ENCODE data around the gene GRIA1.

Gene GRIA1

GRCh38 chr5:153749960-153750359, 259.5 kb downstream of the GRIA1 start:
- no peaks in the 10 kb centered on the region for H3K4me1 ChIP-seq (ENCODE audit: control insufficient read depth, insufficient read depth, low read length, unreplicated experiment)
- H2AFZ ChIP-seq (ENCODE audit: low read length, unreplicated experiment) = no peak overlapping the region
- H3K79me2 ChIP-seq (ENCODE audit: control insufficient read depth, insufficient read depth, low read length, unreplicated experiment) = no peaks in the 10 kb centered on the region
- no peaks in the 10 kb centered on the region for H3K36me3 ChIP-seq (ENCODE audit: insufficient read depth, low read length)
- H3K4me3 ChIP-seq (ENCODE audit: low read depth, low read length) = no peak overlapping the region
- H3K27me3 ChIP-seq (ENCODE audit: insufficient read depth, low read length) = no peaks in the 10 kb centered on the region
- H3K27ac ChIP-seq (ENCODE audit: low read depth, low read length) = no peak overlapping the region

GRCh38 chr5:153751251-153751650, 260.8 kb downstream of the GRIA1 start:
- Histone ChIP-seq H3K27me3 (ENCODE audit: insufficient read depth, low read length) (no peaks in the 10 kb centered on the region), H3K36me3 (ENCODE audit: insufficient read depth, low read length) (no peaks in the 10 kb centered on the region), H3K4me1 (ENCODE audit: control insufficient read depth, insufficient read depth, low read length, unreplicated experiment) (no peaks in the 10 kb centered on the region), H2AFZ (ENCODE audit: low read length, unreplicated experiment) (no peak overlapping the region), H3K79me2 (ENCODE audit: control insufficient read depth, insufficient read depth, low read length, unreplicated experiment) (no peaks in the 10 kb centered on the region), H3K4me3 (ENCODE audit: low read depth, low read length) (no peak overlapping the region), H3K27ac (ENCODE audit: low read depth, low read length) (no peak overlapping the region)

DNA sequence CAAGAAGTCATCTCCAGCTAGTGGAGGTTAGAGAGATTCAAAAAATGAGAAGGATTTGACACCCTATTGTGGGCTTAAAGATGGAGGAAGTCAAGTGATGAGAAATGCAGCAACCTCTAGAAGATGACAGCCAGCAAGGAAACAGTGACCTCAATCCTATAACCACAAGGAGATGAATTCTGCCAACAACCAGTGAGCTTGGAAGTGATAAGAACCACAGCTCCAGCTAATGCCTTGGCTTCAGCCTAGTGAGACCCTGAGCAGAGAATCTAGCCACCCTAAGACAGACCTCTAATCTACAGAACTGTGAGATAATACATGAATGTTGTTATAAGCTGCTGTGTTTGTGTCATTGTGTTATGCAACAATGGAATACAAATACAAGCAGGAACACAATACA, 262.4 kb downstream of the GRIA1 start:
- H3K27me3 ChIP-seq (ENCODE audit: insufficient read depth, low read length) = no peaks in the 10 kb centered on the region; the same call in 1 of the 2 replicates
- no peaks in the 10 kb centered on the region for H3K79me2 ChIP-seq (ENCODE audit: control insufficient read depth, insufficient read depth, low read length, unreplicated experiment)
- H3K27ac ChIP-seq (ENCODE audit: low read depth, low read length) = no peak overlapping the region
- no peaks in the 10 kb centered on the region for H3K4me1 ChIP-seq (ENCODE audit: control insufficient read depth, insufficient read depth, low read length, unreplicated experiment)
- no peak overlapping the region for H2AFZ ChIP-seq (ENCODE audit: low read length, unreplicated experiment)
- H3K4me3 ChIP-seq (ENCODE audit: low read depth, low read length) = no peak overlapping the region
- no peaks in the 10 kb centered on the region for H3K36me3 ChIP-seq (ENCODE audit: insufficient read depth, low read length)

- Histone ChIP-seq H2AFZ (ENCODE audit: low read length, unreplicated experiment) (no peak overlapping the region), H3K27me3 (ENCODE audit: insufficient read depth, low read length) (no peaks in the 10 kb centered on the region; the same call in 1 of the 2 replicates), H3K36me3 (ENCODE audit: insufficient read depth, low read length) (no peaks in the 10 kb centered on the region), H3K79me2 (ENCODE audit: control insufficient read depth, insufficient read depth, low read length, unreplicated experiment) (no peaks in the 10 kb centered on the region), H3K4me3 (ENCODE audit: low read depth, low read length) (no peak overlapping the region), H3K27ac (ENCODE audit: low read depth, low read length) (no peak overlapping the region), H3K4me1 (ENCODE audit: control insufficient read depth, insufficient read depth, low read length, unreplicated experiment) (no peaks in the 10 kb centered on the region)
Measured at GRCh38 chr5:153753645-153754432, 263.4 kb downstream of the GRIA1 start.

DNA sequence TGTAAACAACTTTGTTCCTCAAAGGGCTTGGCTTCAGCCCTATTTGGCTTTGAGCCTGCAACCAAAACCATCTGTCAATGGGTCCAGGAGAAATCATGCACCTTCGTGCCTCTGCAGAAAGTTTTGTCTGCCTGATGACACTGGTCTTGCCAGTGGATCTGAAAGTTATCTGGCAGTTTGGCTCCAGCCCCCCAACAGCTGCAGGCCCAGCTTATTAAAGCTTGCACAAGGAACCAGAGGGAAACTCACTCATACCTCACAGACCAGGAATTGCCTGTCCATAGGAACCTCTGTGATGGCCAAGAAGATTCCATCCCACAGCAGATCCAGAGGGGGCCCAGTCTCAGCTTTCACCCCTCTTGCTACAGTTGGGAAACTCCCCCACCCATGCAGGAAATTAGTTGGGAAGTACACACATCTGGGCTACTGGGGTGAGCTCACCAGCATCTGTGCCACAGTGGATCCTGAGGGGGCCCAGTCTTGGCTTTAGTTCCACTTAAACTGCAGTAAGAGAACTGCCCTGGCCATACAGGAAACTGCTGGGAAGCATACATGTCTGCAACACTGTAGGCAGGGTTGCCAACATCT, 265.5 kb downstream of the GRIA1 start:
- Histone ChIP-seq H3K4me3 (ENCODE audit: low read depth, low read length) (no peak overlapping the region), H3K79me2 (ENCODE audit: control insufficient read depth, insufficient read depth, low read length, unreplicated experiment) (no peaks in the 10 kb centered on the region), H3K4me1 (ENCODE audit: control insufficient read depth, insufficient read depth, low read length, unreplicated experiment) (no peaks in the 10 kb centered on the region), H3K27ac (ENCODE audit: low read depth, low read length) (no peak overlapping the region), H2AFZ (ENCODE audit: low read length, unreplicated experiment) (no peak overlapping the region), H3K27me3 (ENCODE audit: insufficient read depth, low read length) (no peaks in the 10 kb centered on the region; the same call in 1 of the 2 replicates), H3K36me3 (ENCODE audit: insufficient read depth, low read length) (no peaks in the 10 kb centered on the region)

DNA sequence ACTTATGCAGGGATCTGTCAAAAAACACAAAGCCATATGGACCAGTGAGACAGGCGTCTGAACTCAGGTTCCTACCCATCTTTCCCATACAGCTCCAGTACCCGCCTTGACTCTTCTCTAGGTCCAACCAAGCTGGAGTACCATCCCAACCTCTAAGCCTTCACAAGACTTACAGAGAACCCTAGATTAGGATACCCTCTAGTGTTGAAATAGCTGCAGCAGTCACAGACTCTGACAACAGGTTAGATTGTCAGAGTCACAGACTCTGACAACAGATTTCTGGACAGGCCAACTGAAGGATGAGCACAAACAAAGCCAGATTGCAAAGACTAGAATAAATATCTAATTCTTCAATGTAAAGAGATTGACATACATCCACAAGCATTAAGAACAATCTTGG, 266.1 kb downstream of the GRIA1 start:
- H2AFZ ChIP-seq (ENCODE audit: low read length, unreplicated experiment) = no peak overlapping the region
- H3K27me3 ChIP-seq (ENCODE audit: insufficient read depth, low read length) = no peaks in the 10 kb centered on the region; the same call in 1 of the 2 replicates
- H3K36me3 ChIP-seq (ENCODE audit: insufficient read depth, low read length) = no peaks in the 10 kb centered on the region
- no peak overlapping the region for H3K4me3 ChIP-seq (ENCODE audit: low read depth, low read length)
- H3K27ac ChIP-seq (ENCODE audit: low read depth, low read length) = no peak overlapping the region
- H3K4me1 ChIP-seq (ENCODE audit: control insufficient read depth, insufficient read depth, low read length, unreplicated experiment) = no peaks in the 10 kb centered on the region
- H3K79me2 ChIP-seq (ENCODE audit: control insufficient read depth, insufficient read depth, low read length, unreplicated experiment) = no peaks in the 10 kb centered on the region

- Histone ChIP-seq H3K36me3 (ENCODE audit: insufficient read depth, low read length) (no peaks in the 10 kb centered on the region), H2AFZ (ENCODE audit: low read length, unreplicated experiment) (no peak overlapping the region), H3K4me1 (ENCODE audit: control insufficient read depth, insufficient read depth, low read length, unreplicated experiment) (no peaks in the 10 kb centered on the region), H3K4me3 (ENCODE audit: low read depth, low read length) (no peak overlapping the region), H3K27me3 (ENCODE audit: insufficient read depth, low read length) (peaks cover 5% of the 10 kb centered on the region; the same call in 1 of the 2 replicates), H3K79me2 (ENCODE audit: control insufficient read depth, insufficient read depth, low read length, unreplicated experiment) (no peaks in the 10 kb centered on the region), H3K27ac (ENCODE audit: low read depth, low read length) (no peak overlapping the region)
Measured at GRCh38 chr5:153765987-153766386, 275.5 kb downstream of the GRIA1 start.

- Histone ChIP-seq H3K27me3 (ENCODE audit: insufficient read depth, low read length) (peaks cover 4% of the 10 kb centered on the region; the same call in 1 of the 2 replicates), H3K4me1 (ENCODE audit: control insufficient read depth, insufficient read depth, low read length, unreplicated experiment) (no peaks in the 10 kb centered on the region), H3K36me3 (ENCODE audit: insufficient read depth, low read length) (no peaks in the 10 kb centered on the region), H3K4me3 (ENCODE audit: low read depth, low read length) (no peak overlapping the region), H3K27ac (ENCODE audit: low read depth, low read length) (no peak overlapping the region), H3K79me2 (ENCODE audit: control insufficient read depth, insufficient read depth, low read length, unreplicated experiment) (no peaks in the 10 kb centered on the region), H2AFZ (ENCODE audit: low read length, unreplicated experiment) (no peak overlapping the region)
Measured at GRCh38 chr5:153767221-153768188, 277.0 kb downstream of the GRIA1 start.

GRCh38 chr5:153770066-153770465, 279.6 kb downstream of the GRIA1 start:
- no peak overlapping the region for H2AFZ ChIP-seq (ENCODE audit: low read length, unreplicated experiment)

DNA sequence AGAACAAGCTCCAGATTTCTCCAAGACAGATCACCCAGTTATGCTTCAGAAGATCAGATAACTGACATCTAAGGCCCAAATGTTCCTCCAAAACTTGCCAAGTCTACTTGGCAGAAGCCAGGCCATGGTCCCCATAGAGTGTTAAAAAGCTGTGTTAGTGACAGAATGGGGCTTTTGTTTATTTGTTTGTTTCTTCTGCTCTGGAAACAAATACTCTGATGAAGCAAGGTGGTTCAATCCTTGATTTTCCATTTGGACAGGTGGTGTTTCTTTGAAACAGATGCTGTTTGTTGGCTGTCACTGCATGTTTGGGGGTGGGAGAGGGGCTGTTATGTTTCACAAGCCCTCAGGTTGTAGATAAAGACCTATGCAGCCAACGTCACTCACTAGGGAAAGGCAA, 284.2 kb downstream of the GRIA1 start:
- Histone ChIP-seq H3K79me2 (ENCODE audit: control insufficient read depth, insufficient read depth, low read length, unreplicated experiment) (no peaks in the 10 kb centered on the region), H3K4me1 (ENCODE audit: control insufficient read depth, insufficient read depth, low read length, unreplicated experiment) (no peaks in the 10 kb centered on the region), H3K36me3 (ENCODE audit: insufficient read depth, low read length) (no peaks in the 10 kb centered on the region), H3K27me3 (ENCODE audit: insufficient read depth, low read length) (no peaks in the 10 kb centered on the region), H2AFZ (ENCODE audit: low read length, unreplicated experiment) (no peak overlapping the region), H3K27ac (ENCODE audit: low read depth, low read length) (no peak overlapping the region), H3K4me3 (ENCODE audit: low read depth, low read length) (no peak overlapping the region)

More at GRCh38 chr5:153770066-153770465, 279.6 kb downstream of the GRIA1 start:
- Histone ChIP-seq H3K4me1 (ENCODE audit: control insufficient read depth, insufficient read depth, low read length, unreplicated experiment) (no peaks in the 10 kb centered on the region), H3K4me3 (ENCODE audit: low read depth, low read length) (no peak overlapping the region), H3K27me3 (ENCODE audit: insufficient read depth, low read length) (no peaks in the 10 kb centered on the region), H3K79me2 (ENCODE audit: control insufficient read depth, insufficient read depth, low read length, unreplicated experiment) (no peaks in the 10 kb centered on the region), H3K27ac (ENCODE audit: low read depth, low read length) (no peak overlapping the region), H3K36me3 (ENCODE audit: insufficient read depth, low read length) (no peaks in the 10 kb centered on the region)
